GM12872 (cell line): ENCODE results near the gene FAM117B.

ENCODE experiments used
- TF ChIP-seq, protein P1 (sequence below): IDR thresholded peaks from 3 replicates; pipeline ENCODE4 v1.5.1; 2011; ENCODE audit warnings: low read depth, mild to moderate bottlenecking, low read length, moderate library complexity; ENCODE audit not compliant: insufficient read depth

Gene FAM117B

GRCh38 chr2:202721621-202722020 is 86.9 kb downstream of the FAM117B start:
- TF ChIP-seq, protein P1, sequence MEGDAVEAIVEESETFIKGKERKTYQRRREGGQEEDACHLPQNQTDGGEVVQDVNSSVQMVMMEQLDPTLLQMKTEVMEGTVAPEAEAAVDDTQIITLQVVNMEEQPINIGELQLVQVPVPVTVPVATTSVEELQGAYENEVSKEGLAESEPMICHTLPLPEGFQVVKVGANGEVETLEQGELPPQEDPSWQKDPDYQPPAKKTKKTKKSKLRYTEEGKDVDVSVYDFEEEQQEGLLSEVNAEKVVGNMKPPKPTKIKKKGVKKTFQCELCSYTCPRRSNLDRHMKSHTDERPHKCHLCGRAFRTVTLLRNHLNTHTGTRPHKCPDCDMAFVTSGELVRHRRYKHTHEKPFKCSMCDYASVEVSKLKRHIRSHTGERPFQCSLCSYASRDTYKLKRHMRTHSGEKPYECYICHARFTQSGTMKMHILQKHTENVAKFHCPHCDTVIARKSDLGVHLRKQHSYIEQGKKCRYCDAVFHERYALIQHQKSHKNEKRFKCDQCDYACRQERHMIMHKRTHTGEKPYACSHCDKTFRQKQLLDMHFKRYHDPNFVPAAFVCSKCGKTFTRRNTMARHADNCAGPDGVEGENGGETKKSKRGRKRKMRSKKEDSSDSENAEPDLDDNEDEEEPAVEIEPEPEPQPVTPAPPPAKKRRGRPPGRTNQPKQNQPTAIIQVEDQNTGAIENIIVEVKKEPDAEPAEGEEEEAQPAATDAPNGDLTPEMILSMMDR: no peak

DNA sequence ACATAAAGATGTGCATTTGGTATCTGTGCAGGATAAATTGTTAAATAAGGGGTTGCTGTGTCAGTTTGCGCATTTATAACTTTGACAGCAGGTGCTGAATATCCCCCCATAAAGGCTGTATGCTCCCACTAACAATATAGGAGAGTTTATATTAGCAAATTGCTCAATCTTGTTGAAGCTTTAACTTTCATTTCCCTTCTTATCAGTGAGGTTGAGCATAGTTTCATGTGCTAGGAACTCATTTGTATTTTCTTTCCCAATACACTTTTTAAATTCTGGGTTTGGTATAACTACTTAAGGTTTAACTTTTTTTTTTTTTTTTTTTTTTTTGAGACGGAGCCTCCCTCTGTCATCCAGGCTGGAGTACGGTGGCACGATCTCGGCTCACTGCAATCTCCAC is 89.0 kb downstream of the FAM117B start:
- TF ChIP-seq, protein P1: no peak

DNA sequence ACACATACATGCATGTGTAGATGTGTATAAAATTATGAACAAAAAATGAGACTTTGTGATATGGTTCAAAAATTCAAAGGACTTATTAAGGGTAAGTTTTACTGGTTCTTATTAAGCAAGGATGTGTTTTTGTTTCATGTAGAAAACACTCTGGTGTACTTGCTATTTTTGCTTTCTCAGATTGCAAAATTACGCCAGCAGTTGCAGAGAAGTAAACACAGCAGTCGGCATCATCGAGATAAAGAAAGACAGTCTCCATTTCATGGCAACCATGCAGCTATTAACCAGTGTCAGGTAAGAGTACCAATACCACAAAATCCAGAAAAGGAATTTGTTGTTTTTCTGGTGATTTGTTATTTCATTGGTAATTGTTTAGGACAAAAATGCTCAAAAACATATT is 91.3 kb downstream of the FAM117B start:
- TF ChIP-seq, protein P1: no peak

DNA sequence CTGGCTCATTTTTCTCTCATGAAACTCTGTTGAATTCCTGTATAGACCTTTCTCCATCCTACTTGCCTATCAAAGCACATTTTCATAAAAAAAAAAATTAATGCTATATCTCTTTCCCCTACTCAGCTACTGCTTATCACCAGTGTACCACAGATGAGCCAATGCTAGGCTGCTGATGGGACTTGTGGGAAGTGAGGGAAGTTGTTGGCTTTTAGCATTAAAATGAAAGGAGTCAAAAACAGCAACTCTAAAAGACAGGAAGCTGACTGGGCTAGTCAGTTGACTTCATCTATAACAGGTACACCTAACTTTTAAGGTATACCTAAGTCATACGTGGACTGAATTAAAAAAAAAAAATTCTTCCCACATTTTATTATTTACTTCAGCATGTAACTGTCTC is 102.1 kb downstream of the FAM117B start:
- TF ChIP-seq, protein P1: no peak

DNA sequence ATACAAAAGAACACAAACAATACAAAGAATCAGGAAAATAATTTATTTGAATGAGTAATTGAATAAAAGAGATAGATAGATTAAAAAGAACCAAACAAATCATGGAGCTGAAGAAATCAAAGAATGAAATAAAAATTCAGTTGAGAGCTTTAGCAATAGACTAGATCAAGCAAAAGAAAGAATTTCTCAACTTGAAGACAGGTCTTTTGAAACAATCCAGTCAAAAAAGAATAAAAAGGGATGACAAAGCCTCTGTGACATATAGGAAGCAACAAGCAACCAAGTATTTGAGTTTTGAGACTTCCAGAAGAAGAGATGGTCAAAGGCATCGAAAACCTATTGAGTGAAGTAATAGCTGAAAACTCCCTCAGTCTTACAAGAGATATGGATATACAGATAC is 108.8 kb downstream of the FAM117B start:
- TF ChIP-seq, protein P1: no peak

DNA sequence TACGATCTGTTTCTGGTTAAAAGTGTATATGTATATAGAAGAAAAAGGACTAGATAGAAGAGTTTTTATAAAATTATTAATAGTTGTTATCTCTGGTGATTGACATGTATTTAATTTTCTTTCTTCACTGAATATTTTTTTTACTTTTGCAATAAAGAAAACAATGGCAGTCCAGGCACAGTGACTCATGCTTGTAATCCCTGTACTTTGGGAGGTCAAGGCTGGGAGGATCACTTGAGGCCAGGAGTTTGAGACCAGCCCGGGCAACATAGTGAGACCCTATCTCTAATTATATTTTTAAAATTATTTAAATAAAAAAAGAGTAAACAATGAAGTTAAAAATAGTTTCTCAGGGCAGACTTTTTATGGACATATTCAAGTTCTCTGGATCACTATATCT is 114.7 kb downstream of the FAM117B start:
- TF ChIP-seq, protein P1: no peak

GRCh38 chr2:202750763-202751427 is 116.1 kb downstream of the FAM117B start:
- TF ChIP-seq, protein P1: no peak

GRCh38 chr2:202752071-202752470 is 117.3 kb downstream of the FAM117B start:
- TF ChIP-seq, protein P1: no peak
